ENCODE measurements around the gene SOS2.

SOS2 gene

GRCh38 chr14:50231475-50232275 lies at the start of gene SOS2:
SOS2 (minus strand) TSS chr14:50231578; CDS start chr14:50231283, 295 bp downstream.
- no peak for TF ChIP-seq CTCF (conservative IDR thresholded peaks at IDR 0.05; ENCODE audit: low read depth, low read length)
- peak; percentile 39 for DNase-seq (ENCODE audit: low read depth)
- H3K4me3 ChIP-seq (ENCODE audit: low read length): peak within 1 kb of the TSS; percentile 86

GRCh38 chr14:50272498-50272897 lies 41.1 kb upstream of the SOS2 start:
- no peak for DNase-seq (ENCODE audit: low read depth)

GRCh38 chr14:50270932-50271331 lies 39.6 kb upstream of the SOS2 start:
- TF ChIP-seq CTCF (conservative IDR thresholded peaks at IDR 0.05; ENCODE audit: low read depth, low read length): no peak
- no peak overlapping the region for H3K4me3 ChIP-seq (ENCODE audit: low read length)
- DNase-seq (ENCODE audit: low read depth): no peak

More at GRCh38 chr14:50272498-50272897, 41.1 kb upstream of the SOS2 start:
- TF ChIP-seq CTCF (conservative IDR thresholded peaks at IDR 0.05; ENCODE audit: low read depth, low read length): no peak
- H3K4me3 ChIP-seq (ENCODE audit: low read length): no peak overlapping the region

- no peak for DNase-seq (ENCODE audit: low read depth)
- no peak overlapping the region for H3K4me3 ChIP-seq (ENCODE audit: low read length)
- TF ChIP-seq CTCF (conservative IDR thresholded peaks at IDR 0.05; ENCODE audit: low read depth, low read length): no peak
These were observed 33.7 kb upstream of the SOS2 start for GRCh38 chr14:50265029-50265428.

GRCh38 chr14:50263321-50263720 lies 31.9 kb upstream of the SOS2 start:
- TF ChIP-seq CTCF (conservative IDR thresholded peaks at IDR 0.05; ENCODE audit: low read depth, low read length): no peak
- DNase-seq (ENCODE audit: low read depth): no peak
- no peak overlapping the region for H3K4me3 ChIP-seq (ENCODE audit: low read length)

GRCh38 chr14:50262865-50263264 lies 31.5 kb upstream of the SOS2 start:
- TF ChIP-seq CTCF (conservative IDR thresholded peaks at IDR 0.05; ENCODE audit: low read depth, low read length): no peak
- no peak for DNase-seq (ENCODE audit: low read depth)
- H3K4me3 ChIP-seq (ENCODE audit: low read length): no peak overlapping the region

GRCh38 chr14:50260511-50260910 lies 29.1 kb upstream of the SOS2 start:
- DNase-seq (ENCODE audit: low read depth): no peak
- no peak overlapping the region for H3K4me3 ChIP-seq (ENCODE audit: low read length)
- TF ChIP-seq CTCF (conservative IDR thresholded peaks at IDR 0.05; ENCODE audit: low read depth, low read length): peak; percentile 65

All from retinal pigment epithelial cell (primary cell).